Pancreas (tissue), 10 donors: ENCODE results near the gene HSPBP1. TPM values are rescaled to one million over a fixed set of nuclear protein-coding genes. Genes with fewer than 3 reads are reported as not detected.
A peak's percentile ranks its signal among the peaks of the same experiment; 100 is the strongest.

Source experiments
- ATAC-seq, 4 donors: fragments of 200-7000 bp; cut with Tn5 transposase; one replicate each; pipeline versions ENCODE4 v1.8.0 to v1.9.1; 2020; ENCODE audit warnings: mild to moderate bottlenecking in 4 of 4, moderate library complexity in 4 of 4
- DNase-seq, 6 donors: peaks; one replicate each; pipeline ENCODE4 v3.0.0-alpha.2; 2020
- FAIRE-seq: peaks from 2 replicates; lab custom pipeline; 2012; peaks lifted over from hg19 to GRCh38; lab: Jason Lieb, UNC
- H3K27ac ChIP-seq, 4 donors: fragments of 200-600 bp; sonication (generic); 1 replicate in 3 of 4; 2 replicates in 1 of 4; pipeline versions ENCODE4 v1.5.0 to v1.8.0; 2020
- H3K27me3 ChIP-seq, 4 donors: fragments of 200-600 bp; one replicate each; pipeline ENCODE4 v1.8.0; 2021
- H3K36me3 ChIP-seq, 3 donors: fragments of 200-600 bp; sonication (generic) in 1 of 3; one replicate each; pipeline versions ENCODE4 v1.5.0 to v1.8.0; 2020 to 2021
- H3K4me1 ChIP-seq, 3 donors: fragments of 200-600 bp; one replicate each; pipeline ENCODE4 v1.8.0; 2021
- H3K4me3 ChIP-seq, 4 donors: fragments of 200-600 bp; sonication (generic) in 2 of 4; one replicate each; pipeline versions ENCODE4 v1.5.0 to v1.8.0; 2020 to 2021
- H3K9me3 ChIP-seq, 4 donors: fragments of 200-600 bp; one replicate each; pipeline ENCODE4 v1.8.0; 2021
- CTCF ChIP-seq, 4 donors: fragments of 200-600 bp; sonication (generic) in 3 of 4; IDR thresholded peaks; one replicate each; pipeline versions ENCODE4 v1.5.0 to v1.8.0; 2021; ENCODE audit warnings: antibody characterized with exemption in 4 of 4
- WGBS, 2 donors: extraction: QIAGEN DNeasy Blood & Tissue Kit; methylation state at CpG; one replicate each; pipeline ENCODE4 v1.1.7; 2013; 5-methylcytosine and 5-hydroxymethylcytosine counted together
- intact Hi-C, 3 donors: fragments of 100-400 bp; cut with DNase I; formaldehyde crosslinking; loops; one replicate each; pipeline versions ENCODE4 v1.11.1 to v1.14.2; 2022
- polyA plus RNA-seq, 2 donors: library from polyadenylated mRNA; stranded (reverse); fragments of 200-250 nt; gene quantifications; one replicate each; pipeline ENCODE4 v1.2.3, GENCODE V29; 2013
- total RNA-seq, 6 donors: library from RNA; stranded (reverse); fragmentation: NEBNext Ultra II Directional in 4 of 6; extraction: Animal tissue kit (Norgen Biotek cat#: 25700) in 4 of 6; gene quantifications; one replicate each; pipeline versions ENCODE4 v1.2.1 to v1.2.4, GENCODE V29; 2021 to 2023
- donor health status: healthy with polysubstance abuse.
- donor health status: DM: no; HTN: no; CAD: no; lungs with moderate emphysema.
- donor health status: DM: no; HTN: no; CAD: no.
- donor health status: control.
- donor health status: control.
- donor health status: Bipolar disorder and iron deficiency.
- donor health status: DM: yes; HTN: yes; CAD: no.
- donor health status: DM: no; HTN: no; CAD: no.
- donor health status: DM: no; HTN: no; CAD: no.
- donor health status: DM: yes; HTN: yes; CAD: no.

Gene HSPBP1
- total and polyA plus RNA-seq, 8 donors, result 7.0 to 29.5 (median 12.8) TPM

- FAIRE-seq (no peak), ATAC-seq (peak in 2 of 4 donors; percentile 36 to 51), DNase-seq (no peak)
- Histone ChIP-seq H3K4me1 (no peaks in the 10 kb centered on the region), H3K27ac (no peak overlapping the region), H3K27me3 (no peaks in the 10 kb centered on the region), H3K36me3 (no peaks in the 10 kb centered on the region), H3K4me3 (no peak overlapping the region), H3K9me3 (no peaks in the 10 kb centered on the region)
- intact Hi-C loops, result loop anchor here in 1 of 3 donors (10.0 kb wide), 1 partner anchor 70 kb away; the partner anchor contains the start of genes IL11 and TMEM190
- TF ChIP-seq CTCF (IDR thresholded peaks at IDR 0.05), result no peak
- 81 to 87% methylated on average over 34 to 39 of the region's 39 CpGs for WGBS, 2 donors
Observed at GRCh38 chr19:55304279-55304978, 24.5 kb upstream of the HSPBP1 start.

- ATAC-seq (no peak), DNase-seq (no peak), FAIRE-seq (no peak)
- no peak overlapping the region for H3K4me3 ChIP-seq
- intact Hi-C loops, result loop anchor here in 1 of 3 donors (10.0 kb wide), 1 partner anchor 71 kb away; the partner anchor contains the start of genes IL11 and TMEM190
- no peak for TF ChIP-seq CTCF (IDR thresholded peaks at IDR 0.05)
- H3K36me3 ChIP-seq, result no peaks in the 10 kb centered on the region
- WGBS, 2 donors, result 85 to 92% methylated on average over 11 of the region's 11 CpGs
- H3K4me1 ChIP-seq, result no peaks in the 10 kb centered on the region
- no peaks in the 10 kb centered on the region for H3K27me3 ChIP-seq
- H3K27ac ChIP-seq, result no peak overlapping the region
- no peaks in the 10 kb centered on the region for H3K9me3 ChIP-seq
Observed at GRCh38 chr19:55303477-55303876, 23.6 kb upstream of the HSPBP1 start.

GRCh38 chr19:55302318-55302703 lies 22.4 kb upstream of the HSPBP1 start:
- ATAC-seq, result peak in 1 of 4 donors; percentile 5
- Histone ChIP-seq H3K27me3 (no peaks in the 10 kb centered on the region), H3K9me3 (no peaks in the 10 kb centered on the region), H3K36me3 (no peaks in the 10 kb centered on the region), H3K4me1 (no peaks in the 10 kb centered on the region), H3K27ac (no peak overlapping the region), H3K4me3 (peak overlapping the region in 1 of 4 donors; percentile 45)
- TF ChIP-seq CTCF (IDR thresholded peaks at IDR 0.05), result no peak
- WGBS, 2 donors, result 51 to 57% methylated on average over 12 of the region's 12 CpGs
- intact Hi-C loops, result loop anchor here in 1 of 3 donors (10.0 kb wide), 1 partner anchor 72 kb away; the partner anchor contains the start of genes IL11 and TMEM190
- no peak for FAIRE-seq
- no peak for DNase-seq

- intact Hi-C loops, result loop anchor here in 1 of 3 donors (10.0 kb wide), 1 partner anchor 73 kb away; the partner anchor contains the start of genes IL11 and TMEM190
- ATAC-seq (peak; percentile 91 to 98 (median 94)), DNase-seq (peak; percentile 77 to 98 (median 90)), FAIRE-seq (no peak)
- H3K4me3 ChIP-seq, result peak overlapping the region in 2 of 4 donors; percentile 31 to 45
- H3K36me3 ChIP-seq, result no peaks in the 10 kb centered on the region
- no peak overlapping the region for H3K27ac ChIP-seq
- H3K4me1 ChIP-seq, result no peaks in the 10 kb centered on the region
- 10 to 11% methylated on average over 40 to 42 of the region's 42 CpGs for WGBS, 2 donors
- H3K27me3 ChIP-seq, result no peaks in the 10 kb centered on the region
- H3K9me3 ChIP-seq, result no peaks in the 10 kb centered on the region
- TF ChIP-seq CTCF (IDR thresholded peaks at IDR 0.05), result peak; percentile 98 to 100 (median 99)
Observed at GRCh38 chr19:55301459-55302317, 21.8 kb upstream of the HSPBP1 start.
